Caco-2 (cell line): ENCODE measurements around the gene ARHGEF40. TPM values are rescaled to one million over a fixed set of nuclear protein-coding genes. Genes with fewer than 3 reads are reported as not detected.

Experiments
- BruUV-seq: library from RNA; stranded (reverse); fragments of 400-500 nt; replicated peaks from 2 replicates; lab custom pipeline; 2021; lab: Mats Ljungman, UMichigan
- CTCF ChIA-PET: fragments of 300-600 bp; sonication (Branson Sonifier 250); formaldehyde crosslinking; loops from one replicate; lab custom pipeline; 2022; ENCODE audit warnings: antibody characterized with exemption; lab: Charles Lee
- POLR2A ChIA-PET: fragments of 300-600 bp; sonication (Branson Sonifier 250); formaldehyde crosslinking; loops from one replicate; lab custom pipeline; 2022; ENCODE audit warnings: antibody characterized with exemption; lab: Charles Lee
- DNase-seq, 2 experiments: peaks; one replicate each; pipeline versions ENCODE4 v3.0.0 to v3.0.0-alpha.2; 2020 to 2022
- H3K27me3 ChIP-seq: replicated peaks from 2 replicates; pipeline ENCODE4 v1.6.0; 2011; ENCODE audit warnings: low read length; ENCODE audit not compliant: control insufficient read depth, insufficient read depth
- H3K36me3 ChIP-seq: 2 replicates; pipeline ENCODE4 v1.5.1; 2011; ENCODE audit warnings: low read length; ENCODE audit not compliant: control insufficient read depth, insufficient read depth
- H3K4me1 ChIP-seq: fragments of 250-450 bp; sonication (Bioruptor Pico); 2 replicates; pipeline ENCODE4 v1.5.1; 2020; ENCODE audit warnings: mild to moderate bottlenecking
- H3K4me3 ChIP-seq: 2 replicates; pipeline ENCODE4 v1.5.1; 2011; ENCODE audit warnings: low read depth, mild to moderate bottlenecking, control low read depth, low read length
- H3K9me3 ChIP-seq: fragments of 250-450 bp; sonication (Bioruptor Pico); 2 replicates; pipeline ENCODE4 v1.5.1; 2020; ENCODE audit warnings: mild to moderate bottlenecking, moderate library complexity
- H3K27ac Mint-ChIP-seq: one replicate; pipeline ENCODE4 v1.8.0; 2022; ENCODE audit warnings: mixed read lengths; ENCODE audit not compliant: unreplicated experiment
- H3K27me3 Mint-ChIP-seq: one replicate; pipeline ENCODE4 v1.8.0; 2022; ENCODE audit warnings: mixed read lengths; ENCODE audit not compliant: insufficient read depth, unreplicated experiment
- H3K36me3 Mint-ChIP-seq: one replicate; pipeline ENCODE4 v1.8.0; 2022; ENCODE audit warnings: mild to moderate bottlenecking, mixed read lengths; ENCODE audit not compliant: insufficient read depth, unreplicated experiment
- H3K4me1 Mint-ChIP-seq: one replicate; pipeline ENCODE4 v1.8.0; 2022; ENCODE audit warnings: low read depth, mixed read lengths; ENCODE audit not compliant: unreplicated experiment
- H3K4me3 Mint-ChIP-seq: one replicate; pipeline ENCODE4 v1.8.0; 2022; ENCODE audit warnings: mild to moderate bottlenecking, moderate library complexity, mixed read lengths; ENCODE audit not compliant: unreplicated experiment
- H3K9me3 Mint-ChIP-seq: one replicate; pipeline ENCODE4 v1.8.0; 2022; ENCODE audit warnings: mixed read lengths; ENCODE audit not compliant: unreplicated experiment
- intact Hi-C: fragments of 100-400 bp; cut with micrococcal nuclease; formaldehyde crosslinking; loops from one replicate; pipeline ENCODE4 v1.10.0; 2022; ENCODE audit not compliant: unreplicated experiment
- total RNA-seq: library from RNA; stranded (reverse); gene quantifications from 2 replicates; pipeline ENCODE4 v1.2.3, GENCODE V29; 2022
- TF ChIP-seq, protein P1 (sequence below), 2 experiments: fragments of 200-600 bp in 1 of 2; IDR thresholded peaks; 1 replicate in 1 of 2; 2 replicates in 1 of 2; pipeline versions ENCODE4 v1.5.1 to v1.8.0; 2011 to 2022; ENCODE audit warnings: antibody characterized with exemption in 1 of 2, control low read depth in 1 of 2, inconsistent platforms in 1 of 2, low read depth in 1 of 2, low read length in 1 of 2, mild to moderate bottlenecking in 1 of 2, moderate library complexity in 1 of 2; ENCODE audit not compliant: insufficient read depth in 1 of 2, severe bottlenecking in 1 of 2, unreplicated experiment in 1 of 2

The ARHGEF40 gene
- total RNA-seq, 1 experiment from 2014 or later = 7.1 TPM

DNA sequence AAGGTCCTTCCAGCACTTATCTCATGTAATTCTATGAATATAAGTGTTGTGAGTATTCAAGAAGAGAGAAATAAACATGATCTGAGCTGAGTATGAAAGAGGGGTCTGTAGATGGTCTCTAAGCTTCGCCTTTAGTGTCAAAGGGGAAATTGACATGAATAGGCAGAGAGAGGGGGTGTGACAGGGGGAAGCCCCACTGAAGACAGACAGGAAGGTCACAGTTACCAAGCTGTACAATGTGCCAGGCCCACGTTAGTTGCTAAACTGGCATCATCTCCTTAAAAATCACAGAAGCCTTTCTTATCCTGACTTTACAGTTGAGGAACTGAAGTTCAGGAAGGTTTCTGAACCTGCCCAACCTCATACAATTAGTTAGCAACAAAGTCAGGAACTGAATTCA is 7.6 kb downstream of the ARHGEF40 start:
- H3K9me3 ChIP-seq = no peaks in the 10 kb centered on the region
- H3K36me3 ChIP-seq = no peaks in the 10 kb centered on the region; the same call in 1 of the 2 replicates
- no peaks in the 10 kb centered on the region for H3K36me3 Mint-ChIP-seq
- no peaks in the 10 kb centered on the region for H3K9me3 Mint-ChIP-seq
- POLR2A ChIA-PET = no interaction called here
- H3K4me3 ChIP-seq = no peak overlapping the region
- no peak overlapping the region for H3K27ac Mint-ChIP-seq
- no peaks in the 10 kb centered on the region for H3K27me3 Mint-ChIP-seq
- intact Hi-C loops = no loop called here
- no peak overlapping the region for H3K4me3 Mint-ChIP-seq
- no peaks in the 10 kb centered on the region for H3K4me1 ChIP-seq
- TF ChIP-seq, protein P1, sequence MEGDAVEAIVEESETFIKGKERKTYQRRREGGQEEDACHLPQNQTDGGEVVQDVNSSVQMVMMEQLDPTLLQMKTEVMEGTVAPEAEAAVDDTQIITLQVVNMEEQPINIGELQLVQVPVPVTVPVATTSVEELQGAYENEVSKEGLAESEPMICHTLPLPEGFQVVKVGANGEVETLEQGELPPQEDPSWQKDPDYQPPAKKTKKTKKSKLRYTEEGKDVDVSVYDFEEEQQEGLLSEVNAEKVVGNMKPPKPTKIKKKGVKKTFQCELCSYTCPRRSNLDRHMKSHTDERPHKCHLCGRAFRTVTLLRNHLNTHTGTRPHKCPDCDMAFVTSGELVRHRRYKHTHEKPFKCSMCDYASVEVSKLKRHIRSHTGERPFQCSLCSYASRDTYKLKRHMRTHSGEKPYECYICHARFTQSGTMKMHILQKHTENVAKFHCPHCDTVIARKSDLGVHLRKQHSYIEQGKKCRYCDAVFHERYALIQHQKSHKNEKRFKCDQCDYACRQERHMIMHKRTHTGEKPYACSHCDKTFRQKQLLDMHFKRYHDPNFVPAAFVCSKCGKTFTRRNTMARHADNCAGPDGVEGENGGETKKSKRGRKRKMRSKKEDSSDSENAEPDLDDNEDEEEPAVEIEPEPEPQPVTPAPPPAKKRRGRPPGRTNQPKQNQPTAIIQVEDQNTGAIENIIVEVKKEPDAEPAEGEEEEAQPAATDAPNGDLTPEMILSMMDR (IDR thresholded peaks at IDR 0.05; ENCODE audit: insufficient read depth in 1 of 2, low read depth in 1 of 2, low read length in 1 of 2, severe bottlenecking in 1 of 2, unreplicated experiment in 1 of 2) = no peak
- CTCF ChIA-PET = no interaction called here
- no peaks in the 10 kb centered on the region for H3K4me1 Mint-ChIP-seq
- H3K27me3 ChIP-seq = no peaks in the 10 kb centered on the region
- DNase-seq = no peak
- BruUV-seq = no TSS peak

DNA sequence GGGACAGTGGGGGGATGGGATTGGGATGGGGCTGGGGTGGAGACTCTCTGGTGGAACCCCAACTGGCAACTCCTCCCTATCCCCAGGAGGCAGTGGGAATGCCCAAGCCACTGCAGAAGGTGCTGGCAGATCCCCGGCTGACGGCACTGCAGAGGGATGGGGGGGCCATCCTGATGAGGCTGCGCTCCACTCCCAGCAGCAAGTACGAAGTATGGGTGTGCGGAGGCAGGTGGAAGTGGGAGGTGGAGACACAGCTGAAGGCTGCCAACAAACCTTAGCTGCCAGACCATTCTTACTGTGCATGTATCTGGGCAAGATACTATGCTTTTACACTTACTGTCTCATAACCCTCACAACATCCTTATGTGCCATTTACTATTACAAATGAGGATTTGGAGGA is 8.2 kb downstream of the ARHGEF40 start:
- no peaks in the 10 kb centered on the region for H3K36me3 Mint-ChIP-seq

DNA sequence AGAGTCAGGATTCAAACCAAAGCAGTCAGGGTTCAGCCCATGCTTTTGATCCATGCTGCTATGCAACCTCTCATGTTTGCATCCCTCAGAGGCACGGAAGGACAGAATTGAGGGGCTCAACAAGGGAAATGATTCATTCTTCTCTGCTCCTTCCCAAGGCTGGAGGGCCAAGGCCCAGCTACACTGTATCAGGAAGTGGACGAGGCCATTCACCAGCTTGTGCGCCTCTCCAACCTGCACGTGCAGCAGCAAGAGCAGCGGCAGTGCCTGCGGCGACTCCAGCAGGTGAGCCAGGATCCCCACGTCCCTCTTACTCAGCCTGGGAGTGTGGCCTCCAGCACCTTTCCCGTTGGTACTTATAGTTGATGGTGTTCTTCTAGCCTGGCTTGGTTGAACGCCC is 8.6 kb downstream of the ARHGEF40 start:
- H3K9me3 Mint-ChIP-seq = no peaks in the 10 kb centered on the region
- TF ChIP-seq, protein P1 (IDR thresholded peaks at IDR 0.05; ENCODE audit: insufficient read depth in 1 of 2, low read depth in 1 of 2, low read length in 1 of 2, severe bottlenecking in 1 of 2, unreplicated experiment in 1 of 2) = no peak
- H3K4me1 Mint-ChIP-seq = no peaks in the 10 kb centered on the region
- no peaks in the 10 kb centered on the region for H3K27me3 Mint-ChIP-seq
- intact Hi-C loops = no loop called here
- no peak for DNase-seq
- no peaks in the 10 kb centered on the region for H3K36me3 Mint-ChIP-seq
- H3K9me3 ChIP-seq = no peaks in the 10 kb centered on the region
- H3K4me3 ChIP-seq = no peak overlapping the region
- ChIA-PET CTCF (no interaction called here), POLR2A (no interaction called here)
- H3K36me3 ChIP-seq = no peaks in the 10 kb centered on the region; the same call in 1 of the 2 replicates
- H3K27ac Mint-ChIP-seq = no peak overlapping the region
- H3K27me3 ChIP-seq = no peaks in the 10 kb centered on the region
- H3K4me1 ChIP-seq = no peaks in the 10 kb centered on the region
- no TSS peak for BruUV-seq
- H3K4me3 Mint-ChIP-seq = no peak overlapping the region

More for the DNA sequence above, 8.2 kb downstream of the ARHGEF40 start:
- Histone ChIP-seq H3K9me3 (no peaks in the 10 kb centered on the region), H3K27me3 (no peaks in the 10 kb centered on the region), H3K36me3 (no peaks in the 10 kb centered on the region; the same call in 1 of the 2 replicates), H3K4me3 (no peak overlapping the region), H3K4me1 (no peaks in the 10 kb centered on the region)
- Mint-ChIP-seq H3K4me1 (no peaks in the 10 kb centered on the region), H3K4me3 (no peak overlapping the region), H3K27me3 (no peaks in the 10 kb centered on the region), H3K9me3 (no peaks in the 10 kb centered on the region), H3K27ac (no peak overlapping the region)
- CTCF ChIA-PET = no interaction called here
- BruUV-seq = no TSS peak
- TF ChIP-seq, protein P1 (IDR thresholded peaks at IDR 0.05; ENCODE audit: insufficient read depth in 1 of 2, low read depth in 1 of 2, low read length in 1 of 2, severe bottlenecking in 1 of 2, unreplicated experiment in 1 of 2) = no peak
- intact Hi-C loops = no loop called here
- POLR2A ChIA-PET = no interaction called here
- DNase-seq = no peak
